Tibial nerve (tissue), 4 donors: ENCODE results near the gene KCNAB3.

Source experiments
- CTCF ChIP-seq, 5 experiments: fragments of 200-600 bp in 3 of 5; fragments of 450-650 bp in 2 of 5; sonication (generic) in 3 of 5; IDR thresholded peaks; one replicate each; pipeline ENCODE4 v1.5.1; 2016 to 2019; ENCODE audit warnings: antibody characterized with exemption in 5 of 5, mild to moderate bottlenecking in 3 of 5, moderate library complexity in 2 of 5
- EP300 ChIP-seq, 2 donors: sonication (generic); formaldehyde crosslinking; IDR thresholded peaks; one replicate each; pipeline ENCODE4 v1.6.1; 2017; ENCODE audit warnings: antibody characterized with exemption in 2 of 2, mild to moderate bottlenecking in 1 of 2
- POLR2A ChIP-seq, 2 donors: fragments of 450-650 bp; IDR thresholded peaks; one replicate each; pipeline ENCODE4 v1.6.1; 2017; ENCODE audit warnings: antibody characterized with exemption in 2 of 2, mild to moderate bottlenecking in 2 of 2, moderate library complexity in 2 of 2

GRCh38 chr17:7961421-7961820 lies 31.8 kb upstream of the KCNAB3 start:
- TF ChIP-seq POLR2A (IDR thresholded peaks at IDR 0.05) (no peak), EP300 (IDR thresholded peaks at IDR 0.05) (no peak), CTCF (IDR thresholded peaks at IDR 0.05) (no peak)
